Common myeloid progenitor, CD34-positive (primary cell): ENCODE results near the gene BEAN1.
"Not testable (repeated sequence)": the region's sequence is repeated elsewhere in the genome, so short reads cannot be mapped to it uniquely, and the experiment has no call there.

Experiments used
- CTCF ChIA-PET: fragments of 350-600 bp; sonication (Branson Sonifier 250); formaldehyde crosslinking; loops from one replicate; lab custom pipeline; 2021; ENCODE audit warnings: antibody characterized with exemption; lab: Charles Lee
- POLR2A ChIA-PET: fragments of 350-600 bp; sonication (Branson Sonifier 250); formaldehyde crosslinking; loops from one replicate; lab custom pipeline; 2021; ENCODE audit warnings: antibody characterized with exemption; lab: Charles Lee
- DNase-seq, 3 donors: peaks; one replicate each; pipeline versions ENCODE4 v3.0.0 to v3.0.0-alpha.2; 2013
- H3K27ac ChIP-seq, 2 experiments: 1 replicate in 1 of 2; 2 replicates in 1 of 2; pipeline ENCODE4 v1.7.0; 2013; ENCODE audit warnings: inconsistent platforms in 2 of 2, low read length in 2 of 2, mild to moderate bottlenecking in 2 of 2, low read depth in 1 of 2, moderate library complexity in 1 of 2; ENCODE audit not compliant: severe bottlenecking in 2 of 2, insufficient read depth in 1 of 2, poor library complexity in 1 of 2
- H3K27me3 ChIP-seq, 5 experiments: replicated peaks in 2 of 5; 1 replicate in 3 of 5; 2 replicates in 2 of 5; pipeline versions ENCODE4 v1.6.1 to v1.7.0; 2013; ENCODE audit warnings: low read length in 4 of 5, mild to moderate bottlenecking in 2 of 5, moderate library complexity in 2 of 5, inconsistent platforms in 1 of 5; ENCODE audit not compliant: insufficient read depth in 5 of 5, control insufficient read depth in 4 of 5
- H3K36me3 ChIP-seq, 4 experiments: 1 replicate in 2 of 4; 2 replicates in 2 of 4; pipeline versions ENCODE4 v1.6.1 to v1.7.0; 2013; ENCODE audit warnings: low read length in 3 of 4, control low read depth in 1 of 4, mild to moderate bottlenecking in 1 of 4; ENCODE audit not compliant: control insufficient read depth in 4 of 4, insufficient read depth in 4 of 4
- H3K4me1 ChIP-seq, 4 experiments: 1 replicate in 3 of 4; 2 replicates in 1 of 4; pipeline versions ENCODE4 v1.6.1 to v1.7.1; 2013; ENCODE audit warnings: low read length in 3 of 4, mild to moderate bottlenecking in 3 of 4, control low read depth in 1 of 4, inconsistent platforms in 1 of 4, moderate library complexity in 1 of 4; ENCODE audit not compliant: control insufficient read depth in 4 of 4, insufficient read depth in 4 of 4; ENCODE audit errors: control extremely low read depth in 1 of 4
- H3K4me3 ChIP-seq, 7 experiments: 1 replicate in 4 of 7; 2 replicates in 3 of 7; pipeline versions ENCODE4 v1.5.1 to v1.7.0; 2013; ENCODE audit warnings: mild to moderate bottlenecking in 7 of 7, low read length in 6 of 7, moderate library complexity in 6 of 7, inconsistent platforms in 2 of 7, low read depth in 2 of 7, control low read depth in 1 of 7; ENCODE audit not compliant: insufficient read depth in 4 of 7, control insufficient read depth in 1 of 7; ENCODE audit errors: extremely low read depth in 1 of 7
- H3K9me3 ChIP-seq, 5 experiments: 1 replicate in 4 of 5; 2 replicates in 1 of 5; pipeline versions ENCODE4 v1.6.1 to v1.7.1; 2013; ENCODE audit warnings: low read length in 4 of 5, mild to moderate bottlenecking in 2 of 5, inconsistent platforms in 1 of 5, low read depth in 1 of 5, moderate library complexity in 1 of 5; ENCODE audit not compliant: control insufficient read depth in 4 of 5, insufficient read depth in 2 of 5; ENCODE audit errors: control extremely low read depth in 1 of 5
- WGBS: methylation state at CpG from one replicate; pipeline ENCODE4 v1.1.5; 2013; ENCODE audit not compliant: insufficient coverage; 5-methylcytosine and 5-hydroxymethylcytosine counted together

BEAN1 gene

DNA sequence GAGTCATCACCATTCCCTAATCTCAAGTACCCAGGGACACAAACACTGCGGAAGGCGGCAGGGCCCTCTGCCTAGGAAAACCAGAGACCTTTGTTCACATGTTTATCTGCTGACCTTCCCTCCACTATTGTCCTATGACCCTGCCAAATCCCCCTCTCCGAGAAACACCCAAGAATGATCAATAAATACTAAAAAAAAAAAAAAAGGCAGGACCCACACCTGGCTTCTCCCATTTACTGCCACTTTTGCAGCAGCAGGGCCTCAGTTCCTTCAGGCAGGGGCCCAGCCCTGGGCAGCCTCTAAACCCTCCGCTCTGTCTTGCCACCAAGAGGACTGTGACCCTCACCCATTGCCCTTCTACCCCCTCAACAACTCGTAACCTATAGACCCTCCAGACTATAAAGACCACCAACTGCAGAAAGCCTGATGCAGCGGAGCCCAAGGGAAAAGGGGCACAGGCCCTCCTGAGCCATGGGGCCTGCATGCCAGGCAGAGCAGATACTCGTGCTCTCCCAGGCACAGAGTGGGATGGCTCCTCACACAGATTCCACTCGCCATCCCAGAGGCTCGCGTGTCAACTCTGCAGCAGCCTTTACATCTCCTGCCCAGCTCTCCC, 88.0 kb downstream of the BEAN1 start:
- 97% methylated on average over 5 of the region's 10 CpGs for WGBS
- DNase-seq, H3K4me3 ChIP-seq, POLR2A ChIA-PET, H3K27me3 ChIP-seq, H3K27ac ChIP-seq, H3K9me3 ChIP-seq: not testable (repeated sequence)
- H3K36me3 ChIP-seq: peaks cover 0 to 24% (median 0%) of the 10 kb centered on the region in 4 experiments
- CTCF ChIA-PET: interaction anchor here (0.7 to 1.5 kb wide), 12 partner anchors 9 to 97 kb away, joined by 3 to 7 read pairs (median 4); partner anchors contain the start of gene CKLF
- peaks cover 24 to 69% (median 54%) of the 10 kb centered on the region in 4 experiments for H3K4me1 ChIP-seq

DNA sequence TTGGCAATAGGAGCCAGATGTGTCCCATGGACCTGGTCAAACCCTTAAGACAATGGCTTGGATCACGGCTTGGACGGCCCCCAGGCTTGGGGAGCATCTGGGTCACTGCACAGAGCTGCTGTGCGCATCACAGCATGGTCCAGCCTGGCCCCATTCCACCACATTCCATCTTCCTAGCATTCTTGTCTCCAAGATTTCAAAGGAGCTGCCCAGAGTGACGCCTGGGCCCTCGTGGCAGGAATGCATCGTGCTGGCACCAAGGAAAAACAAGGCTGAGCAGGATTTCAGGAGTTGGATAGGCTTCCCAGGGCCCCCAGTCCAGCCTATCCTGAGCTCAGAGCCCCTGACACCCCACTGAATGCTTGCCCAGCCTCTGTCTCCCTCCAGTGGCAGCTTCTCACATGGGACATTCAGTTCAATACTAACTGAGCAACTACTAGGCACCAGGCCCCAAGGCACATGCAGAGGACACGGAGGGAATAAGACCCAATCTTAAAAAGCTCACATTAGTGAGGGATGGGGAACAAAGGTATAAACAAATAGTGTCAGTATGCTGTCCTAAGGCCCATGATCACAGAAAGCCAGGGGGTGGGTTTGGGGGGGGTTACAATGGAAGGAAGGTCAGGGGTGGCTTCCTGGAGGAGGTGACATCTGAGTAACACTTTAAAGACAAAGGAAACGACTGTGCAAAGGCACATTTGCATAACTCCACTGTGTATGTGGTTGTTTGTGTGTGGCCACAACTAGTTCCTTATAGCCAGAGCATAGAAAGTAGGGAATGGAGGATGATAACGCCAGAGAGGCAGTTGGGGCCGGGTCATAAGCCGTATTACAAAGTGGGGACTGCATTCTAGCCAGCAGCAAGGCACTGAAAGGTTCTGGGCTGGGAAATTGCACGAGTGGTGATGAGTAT, 88.8 kb downstream of the BEAN1 start:
- ChIA-PET POLR2A (no interaction called here), CTCF (interaction anchor here (0.7 to 1.5 kb wide), 12 partner anchors 10 to 96 kb away, joined by 3 to 7 read pairs (median 4); partner anchors contain the start of gene CKLF)
- Histone ChIP-seq H3K27ac (peak overlapping the region; percentile 37 to 71), H3K36me3 (peaks cover 0 to 18% (median 0%) of the 10 kb centered on the region in 4 experiments), H3K4me1 (peaks cover 26 to 76% (median 61%) of the 10 kb centered on the region in 4 experiments), H3K9me3 (no peaks in the 10 kb centered on the region), H3K4me3 (peak overlapping the region in 2 of 7 experiments; percentile 38 to 43), H3K27me3 (no peaks in the 10 kb centered on the region)
- peak in 2 of 3 donors; percentile 51 to 59 for DNase-seq
- 64% methylated on average over 11 of the region's 12 CpGs for WGBS

DNA sequence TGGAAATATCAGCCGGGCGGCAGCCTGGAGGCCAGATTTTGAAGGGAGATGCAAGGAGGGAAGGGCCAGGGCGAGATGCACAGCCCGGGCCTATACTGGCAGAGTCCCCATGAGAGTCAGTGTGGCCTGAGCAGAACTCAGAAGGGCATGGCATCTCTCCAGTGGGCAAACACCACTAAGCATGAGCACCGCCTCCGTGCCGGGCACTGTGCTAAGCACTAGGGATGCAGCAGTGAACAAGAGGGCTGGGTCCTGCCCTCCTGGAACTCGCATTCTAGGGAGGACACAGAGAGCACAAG, 89.4 kb downstream of the BEAN1 start:
- ChIA-PET POLR2A (no interaction called here), CTCF (interaction anchor here (1.1 to 1.5 kb wide), 5 partner anchors 11 to 95 kb away, joined by 3 to 7 read pairs (median 4); no protein-coding TSS in a partner anchor)
- DNase-seq: no peak
- peak overlapping the region; percentile 37 to 71 for H3K27ac ChIP-seq
- 21% methylated on average over 7 of the region's 8 CpGs for WGBS
- no peaks in the 10 kb centered on the region for H3K27me3 ChIP-seq
- H3K9me3 ChIP-seq: no peaks in the 10 kb centered on the region
- peak overlapping the region in 3 of 7 experiments; percentile 29 to 43 (median 38) for H3K4me3 ChIP-seq
- H3K4me1 ChIP-seq: peaks cover 30 to 80% (median 65%) of the 10 kb centered on the region in 4 experiments
- peaks cover 0 to 13% (median 0%) of the 10 kb centered on the region in 4 experiments for H3K36me3 ChIP-seq

DNA sequence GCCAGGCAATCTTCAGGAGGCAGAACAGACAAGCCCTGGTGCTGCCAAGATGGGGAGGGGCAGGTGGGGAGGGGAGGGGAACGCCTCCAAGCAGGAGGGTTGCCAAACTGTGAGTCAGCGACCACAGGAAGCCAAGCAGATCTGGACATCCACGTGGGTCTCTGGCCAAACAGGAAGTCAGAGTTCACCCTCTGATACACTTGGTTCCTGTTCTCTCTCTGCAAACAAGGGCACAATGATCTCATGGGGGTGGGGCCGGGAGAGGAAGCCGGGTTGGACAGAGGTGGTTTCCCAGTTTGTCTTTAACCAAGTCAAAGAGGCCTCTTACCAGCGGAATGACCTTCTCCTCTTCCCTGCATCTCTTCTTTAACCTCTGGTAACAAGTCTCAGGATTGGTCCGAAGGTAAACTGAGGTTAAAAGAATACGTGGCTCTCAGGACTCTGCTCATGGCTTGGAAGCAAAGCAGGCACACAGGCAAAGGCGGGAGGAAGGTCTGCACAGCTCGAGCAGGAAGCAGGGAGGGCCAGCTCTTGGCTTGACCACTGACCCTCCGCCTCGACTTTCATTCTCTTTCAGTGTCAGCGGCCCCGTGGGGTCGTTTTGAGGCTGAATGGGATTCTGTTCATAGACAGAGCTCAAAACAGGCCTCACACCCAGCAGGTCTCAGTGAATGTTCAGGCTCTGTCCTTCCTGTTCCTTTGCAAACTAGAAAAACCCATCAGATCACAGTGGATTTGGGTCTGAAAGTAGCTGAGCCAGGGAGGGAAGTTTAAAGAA, 89.9 kb downstream of the BEAN1 start:
- H3K4me1 ChIP-seq: peaks cover 35 to 81% (median 68%) of the 10 kb centered on the region in 4 experiments

DNA sequence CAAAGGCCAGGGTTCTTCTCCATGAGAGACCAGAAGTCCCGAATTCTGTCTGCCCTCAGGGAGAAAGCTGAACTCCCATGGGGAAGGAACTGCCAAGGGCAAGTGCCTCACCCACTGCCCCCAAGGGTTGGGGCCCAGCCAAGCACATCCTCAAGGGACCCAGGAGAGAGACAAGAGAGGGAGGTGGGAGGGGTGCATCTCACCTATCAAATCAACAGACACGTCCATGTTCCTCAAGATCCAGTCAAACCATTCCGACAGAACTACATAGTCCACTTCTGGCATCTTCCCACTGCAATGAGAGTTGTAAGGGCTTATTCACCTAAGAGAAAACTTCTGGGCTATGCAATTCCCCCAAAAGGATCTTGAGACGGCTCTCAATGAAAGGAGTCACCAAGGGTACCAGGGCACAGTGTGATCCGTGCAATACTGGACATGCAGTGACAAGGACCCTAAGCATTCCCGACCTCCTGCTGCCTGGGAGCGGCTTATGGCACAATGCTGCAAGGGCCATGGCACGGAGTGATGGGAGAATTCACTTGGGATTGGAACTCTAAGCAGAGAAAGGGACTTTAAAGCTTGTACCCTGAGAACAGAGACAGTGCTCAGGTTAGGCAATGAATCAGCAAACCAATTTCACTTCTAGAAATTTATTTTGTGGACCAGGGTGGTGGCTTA, 90.6 kb downstream of the BEAN1 start:
- ChIA-PET POLR2A (interaction anchor here (1.1 kb wide), 1 partner anchor 34 kb away, joined by 4 read pairs; no protein-coding TSS in a partner anchor), CTCF (interaction anchor here (0.8 to 11.7 kb wide), 4 partner anchors 8 to 54 kb away, joined by 3 to 168 read pairs (median 4); partner anchors contain the start of genes CKLF and TK2)
- Histone ChIP-seq H3K4me3 (peak overlapping the region in 3 of 7 experiments; percentile 25 to 50 (median 43)), H3K27me3 (no peaks in the 10 kb centered on the region), H3K36me3 (peaks cover 0 to 9% (median 0%) of the 10 kb centered on the region in 4 experiments), H3K4me1 (peaks cover 36 to 81% (median 72%) of the 10 kb centered on the region in 4 experiments), H3K27ac (peak overlapping the region; percentile 83 to 93), H3K9me3 (no peaks in the 10 kb centered on the region)
- DNase-seq: no peak
- WGBS: 94% methylated on average over 7 of the region's 8 CpGs

More for the DNA sequence above, 89.9 kb downstream of the BEAN1 start:
- CTCF ChIA-PET: interaction anchor here (0.8 to 11.7 kb wide), 4 partner anchors 9 to 54 kb away, joined by 3 to 168 read pairs (median 4); partner anchors contain the start of genes CKLF and TK2
- Histone ChIP-seq H3K27ac (peak overlapping the region; percentile 83 to 93), H3K4me3 (peak overlapping the region in 4 of 7 experiments; percentile 38 to 50 (median 41)), H3K27me3 (no peaks in the 10 kb centered on the region), H3K36me3 (peaks cover 0 to 9% (median 0%) of the 10 kb centered on the region in 4 experiments), H3K9me3 (no peaks in the 10 kb centered on the region)
- POLR2A ChIA-PET: interaction anchor here (1.1 kb wide), 1 partner anchor 34 kb away, joined by 4 read pairs; no protein-coding TSS in a partner anchor
- DNase-seq: peak; percentile 93 to 99 (median 99)
- WGBS: 14% methylated on average over 13 of the region's 15 CpGs
